Dermis microvascular lymphatic vessel endothelial cell (primary cell): Measurements from ENCODE around the gene CEBPZ. TPM values are rescaled to one million over a fixed set of nuclear protein-coding genes. Genes with fewer than 3 reads are reported as not detected.

Source experiments
- DNase-seq, 2 donors: peaks; one replicate each; pipeline versions ENCODE4 v3.0.0 to v3.0.0-alpha.2; 2010; ENCODE audit warnings: low read depth in 2 of 2
- total RNA-seq: library from RNA; depleted of rRNA; stranded (reverse); fragments of >200 nt; gene quantifications from 2 replicates; pipeline ENCODE4 v1.2.1, GENCODE V29; 2014

Gene CEBPZ
- total RNA-seq, 1 donor from 2014 or later: 31.5 TPM

DNA sequence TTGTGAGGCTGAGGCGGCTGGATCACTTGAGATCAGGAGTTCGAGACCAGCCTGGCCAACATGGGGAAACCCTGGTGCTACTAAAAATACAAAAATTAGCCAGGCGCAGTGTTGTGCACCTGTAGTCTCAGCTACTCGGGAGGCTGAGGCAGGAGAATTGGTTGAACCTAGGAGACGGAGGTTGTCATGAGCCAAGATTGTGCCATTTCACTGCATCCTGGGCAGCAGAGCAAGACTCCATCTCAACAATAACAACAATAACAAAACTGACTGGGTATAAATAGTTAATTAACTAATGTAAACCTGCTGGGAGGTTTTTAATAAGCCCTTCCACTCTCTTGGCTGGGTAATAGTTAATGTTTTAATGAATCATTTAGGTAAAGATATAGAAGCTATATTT is 50.8 kb downstream of the CEBPZ start:
- no peak for DNase-seq

- DNase-seq: no peak
These were observed 51.3 kb downstream of the CEBPZ start for GRCh38 chr2:37180006-37180639.

DNA sequence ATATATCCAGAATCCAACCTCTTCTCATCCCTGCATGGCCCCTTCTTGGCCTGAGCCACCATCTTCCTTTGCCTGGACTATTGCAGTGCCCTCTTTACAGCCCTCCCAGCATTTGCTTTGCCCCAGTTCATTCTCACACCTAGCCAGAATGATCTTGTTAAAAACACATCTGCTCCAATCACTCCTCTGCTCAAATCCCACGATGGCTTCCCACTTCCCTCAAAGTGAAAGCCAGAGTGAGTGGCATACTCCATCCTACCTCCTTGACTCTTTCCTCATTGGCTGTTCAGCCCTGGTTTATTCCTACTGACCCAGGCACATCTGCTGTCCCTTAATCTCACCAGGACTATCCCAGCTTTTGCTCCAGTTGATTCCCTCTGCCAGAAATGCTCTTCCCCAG is 57.7 kb downstream of the CEBPZ start:
- DNase-seq: no peak

DNA sequence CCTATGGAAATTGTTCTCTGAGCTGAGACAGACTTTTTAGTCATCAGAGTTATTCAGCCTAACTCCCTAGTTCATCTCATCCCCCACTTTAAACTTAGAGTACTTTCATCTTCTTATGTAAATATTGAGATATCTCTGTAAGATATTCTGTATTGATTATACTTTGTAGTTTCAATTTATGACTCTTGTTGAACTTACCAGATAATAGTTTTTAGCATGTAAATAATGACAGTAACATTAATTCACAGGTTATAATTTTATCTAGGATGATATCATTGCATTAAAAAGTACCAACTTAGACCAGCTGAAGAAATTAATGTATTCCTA is 59.8 kb downstream of the CEBPZ start:
- DNase-seq: no peak

DNA sequence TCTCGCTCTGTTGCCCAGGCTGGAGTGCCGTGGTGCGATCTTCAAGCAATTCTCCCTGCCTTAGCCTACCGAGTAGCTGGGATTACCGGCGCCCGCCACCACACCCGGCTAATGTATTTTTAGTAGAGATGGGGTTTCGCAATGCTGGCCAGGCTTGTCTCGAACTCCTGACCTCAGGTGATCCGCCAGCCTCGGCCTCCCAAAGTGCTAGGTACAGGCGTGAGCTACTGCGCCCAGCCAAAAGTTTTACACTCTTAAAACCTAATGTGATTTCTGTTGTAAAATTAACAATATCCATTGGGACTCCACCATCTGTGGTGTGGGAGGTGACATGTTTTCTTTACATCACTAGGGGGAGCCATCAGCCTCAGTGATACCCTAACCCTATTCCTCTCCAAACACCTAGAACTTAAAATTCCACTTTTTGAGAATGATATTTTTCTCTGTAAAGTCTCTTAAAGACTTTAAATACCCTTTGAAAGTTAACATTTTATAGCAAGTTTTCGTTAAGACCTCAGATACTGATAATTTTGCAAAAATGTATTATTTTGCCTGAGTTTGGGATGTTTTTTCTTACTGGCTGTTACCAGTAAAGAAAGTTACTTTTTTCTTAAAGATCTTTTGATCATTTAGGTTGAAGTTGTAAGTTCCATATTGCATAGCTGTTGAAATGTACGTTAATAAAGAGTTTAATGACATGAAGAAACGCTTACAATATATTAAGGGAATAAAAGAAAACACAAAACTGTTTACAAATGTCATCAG is 63.0 kb downstream of the CEBPZ start:
- peak; percentile 24 to 54 for DNase-seq

GRCh38 chr2:37167636-37168180 is 63.7 kb downstream of the CEBPZ start:
- no peak for DNase-seq

- no peak for DNase-seq
These were observed 66.6 kb downstream of the CEBPZ start for GRCh38 chr2:37164757-37165156.

GRCh38 chr2:37156857-37157714 is 74.3 kb downstream of the CEBPZ start, which contains the start of gene EIF2AK2:
EIF2AK2 (minus strand) TSS chr2:37156980; CDS start chr2:37147806, 9,174 bp downstream.
- DNase-seq: peak; percentile 67 to 88

DNA sequence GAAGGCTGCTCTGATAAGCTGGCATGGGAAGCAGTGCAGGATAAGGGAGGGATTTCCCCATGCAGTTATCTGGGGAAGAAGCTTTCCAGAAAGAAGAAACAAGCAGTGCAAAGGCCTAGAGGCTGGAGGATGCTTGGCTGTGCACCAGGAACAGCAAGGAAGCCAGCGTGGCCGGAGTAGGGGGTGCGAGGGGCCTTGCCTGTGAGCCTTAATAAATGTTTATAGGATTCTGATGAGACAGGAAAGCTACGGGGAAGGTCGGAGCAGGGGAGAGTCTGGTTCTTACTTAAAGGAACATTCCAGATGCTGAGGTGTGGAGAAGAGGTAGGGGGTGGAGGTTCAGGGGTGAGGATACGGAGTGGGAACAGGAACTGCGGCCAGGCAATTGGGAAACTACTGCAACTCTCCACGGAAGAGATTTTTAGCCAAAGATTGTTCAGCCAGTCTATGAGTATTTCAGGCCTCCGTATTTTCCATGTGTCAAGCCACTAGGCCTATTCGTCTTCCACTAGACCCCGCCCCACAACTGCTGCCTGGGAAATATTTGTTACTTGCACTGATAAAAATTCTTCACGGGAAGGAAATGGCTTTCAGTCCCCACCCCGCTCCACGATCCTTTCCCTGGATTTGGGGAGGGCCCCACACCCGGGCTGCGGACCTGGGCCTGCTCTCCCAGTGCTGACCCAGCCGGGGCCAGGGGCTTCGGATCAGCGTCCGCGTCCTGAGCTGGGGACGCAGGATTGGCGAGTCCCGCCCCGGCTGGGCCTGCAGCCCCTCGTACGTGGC is 75.1 kb downstream of the CEBPZ start:
- peak in 1 of 2 donors; percentile 53 for DNase-seq

- DNase-seq: no peak
These were observed 76.6 kb downstream of the CEBPZ start for GRCh38 chr2:37154785-37155184.

- no peak for DNase-seq
These were observed 78.2 kb downstream of the CEBPZ start for GRCh38 chr2:37153224-37153623.

Other genes starting within 250 kb of the CEBPZ start
- gene HEATR5B, start 147.2 kb downstream of the CEBPZ start, total RNA-seq: 26.4 and 28.6 TPM in 2 replicates
- 4.9 TPM in 2 replicates for gene GPATCH11, start 147.1 kb downstream of the CEBPZ start, total RNA-seq
- gene EIF2AK2, start 74.6 kb downstream of the CEBPZ start, total RNA-seq: 17.2 and 20.4 TPM in 2 replicates
- gene SULT6B1, start 42.9 kb downstream of the CEBPZ start, total RNA-seq: not detected in 2 replicates
- gene CEBPZOS, start 35.1 kb downstream of the CEBPZ start, total RNA-seq: 6.7 and 11.0 TPM in 2 replicates
- 9.2 and 10.1 TPM in 2 replicates for gene NDUFAF7, start 62 bp upstream of the CEBPZ start, total RNA-seq
- 47.8 and 55.9 TPM in 2 replicates for gene PRKD3, start 93.2 kb upstream of the CEBPZ start, total RNA-seq
- 3.9 and 4.2 TPM in 2 replicates for gene QPCT, start 113.0 kb upstream of the CEBPZ start, total RNA-seq